Measurements from ENCODE around the gene TBX1. TPM values are rescaled to one million over a fixed set of nuclear protein-coding genes. Genes with fewer than 3 reads are reported as not detected.

TBX1 gene
- total RNA-seq, 1 donor from 2014 or later: not detected

DNA sequence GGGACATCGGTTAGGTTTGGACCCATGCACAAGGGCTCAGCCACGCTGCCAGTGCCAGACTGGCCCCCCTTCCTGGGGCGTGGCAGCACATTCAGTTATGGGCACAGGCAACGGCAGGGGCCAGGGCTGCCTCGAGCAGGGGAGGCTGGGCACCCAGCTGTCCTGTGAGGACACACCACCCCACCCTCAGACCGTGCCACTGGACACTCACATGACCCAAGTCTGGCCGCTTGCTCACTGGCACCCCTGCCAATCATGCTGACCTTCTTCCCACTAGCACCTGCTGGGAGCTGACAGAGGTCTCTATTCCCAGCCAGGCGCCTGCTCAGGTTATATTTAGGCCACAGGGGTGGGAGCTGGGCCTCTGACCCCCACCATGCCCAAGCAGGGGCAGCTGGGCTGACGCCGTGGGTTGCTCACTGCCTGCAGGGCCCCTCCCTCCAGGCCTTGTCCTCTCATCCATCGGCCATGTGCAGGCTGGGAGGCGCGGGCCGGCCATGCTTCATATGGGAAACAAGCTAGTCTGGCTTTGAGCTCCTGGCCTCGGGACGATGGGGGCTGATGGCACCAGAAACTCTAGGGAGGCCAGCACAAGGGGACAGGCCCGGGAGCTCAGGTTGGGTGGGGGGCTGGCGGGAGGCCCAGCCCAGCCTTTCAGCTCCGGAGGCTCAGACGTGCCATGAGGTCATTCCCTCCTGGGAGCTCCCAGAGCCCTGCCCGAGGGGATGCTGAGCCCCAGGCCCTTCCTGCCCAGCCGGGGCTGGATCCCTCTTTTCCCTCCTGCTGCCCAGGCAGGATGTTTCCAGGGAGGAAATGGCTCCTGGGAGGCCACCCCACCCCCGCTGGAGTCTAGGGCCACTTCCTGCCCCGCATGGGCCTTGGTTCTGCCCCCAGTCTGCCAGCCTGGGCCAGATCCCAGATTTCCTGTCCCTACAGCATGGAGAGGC is 15.2 kb upstream of the TBX1 start:
- TF ChIP-seq, protein P1, sequence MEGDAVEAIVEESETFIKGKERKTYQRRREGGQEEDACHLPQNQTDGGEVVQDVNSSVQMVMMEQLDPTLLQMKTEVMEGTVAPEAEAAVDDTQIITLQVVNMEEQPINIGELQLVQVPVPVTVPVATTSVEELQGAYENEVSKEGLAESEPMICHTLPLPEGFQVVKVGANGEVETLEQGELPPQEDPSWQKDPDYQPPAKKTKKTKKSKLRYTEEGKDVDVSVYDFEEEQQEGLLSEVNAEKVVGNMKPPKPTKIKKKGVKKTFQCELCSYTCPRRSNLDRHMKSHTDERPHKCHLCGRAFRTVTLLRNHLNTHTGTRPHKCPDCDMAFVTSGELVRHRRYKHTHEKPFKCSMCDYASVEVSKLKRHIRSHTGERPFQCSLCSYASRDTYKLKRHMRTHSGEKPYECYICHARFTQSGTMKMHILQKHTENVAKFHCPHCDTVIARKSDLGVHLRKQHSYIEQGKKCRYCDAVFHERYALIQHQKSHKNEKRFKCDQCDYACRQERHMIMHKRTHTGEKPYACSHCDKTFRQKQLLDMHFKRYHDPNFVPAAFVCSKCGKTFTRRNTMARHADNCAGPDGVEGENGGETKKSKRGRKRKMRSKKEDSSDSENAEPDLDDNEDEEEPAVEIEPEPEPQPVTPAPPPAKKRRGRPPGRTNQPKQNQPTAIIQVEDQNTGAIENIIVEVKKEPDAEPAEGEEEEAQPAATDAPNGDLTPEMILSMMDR (IDR thresholded peaks at IDR 0.05): no peak
- ATAC-seq (ENCODE audit: low read depth) (no peak), DNase-seq (no peak)
- intact Hi-C loops (cut with micrococcal nuclease): no loop called here
- Mint-ChIP-seq H3K4me1 (no peaks in the 10 kb centered on the region), H3K27ac (no peak overlapping the region), H3K4me3 (no peak overlapping the region), H3K27me3 (no peaks in the 10 kb centered on the region), H3K9me3 (no peaks in the 10 kb centered on the region), H3K36me3 (ENCODE audit: low read depth) (no peaks in the 10 kb centered on the region)
- ChIA-PET POLR2A (no interaction called here), CTCF (no interaction called here)

DNA sequence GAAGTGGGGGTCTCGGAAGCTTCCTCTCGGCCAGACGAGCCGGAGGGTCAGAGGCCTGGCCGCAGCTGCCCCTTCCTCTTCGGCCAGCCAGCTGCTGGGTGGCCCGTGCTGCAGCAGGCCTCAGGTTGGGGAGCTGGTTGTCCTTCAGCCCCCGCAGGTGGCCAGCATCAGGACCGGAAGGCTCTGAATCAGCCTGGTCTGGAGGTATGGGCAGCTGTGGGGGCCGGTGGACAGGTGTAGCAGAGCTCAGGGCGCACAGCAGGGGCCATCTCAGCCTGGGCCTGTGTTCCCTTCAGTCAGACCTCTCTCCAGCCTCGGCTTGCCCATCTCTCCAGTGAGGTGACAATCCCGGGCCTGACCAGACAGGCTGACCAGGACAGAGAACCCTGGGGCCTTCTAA is 13.9 kb upstream of the TBX1 start:
- POLR2A ChIA-PET: no interaction called here

DNA sequence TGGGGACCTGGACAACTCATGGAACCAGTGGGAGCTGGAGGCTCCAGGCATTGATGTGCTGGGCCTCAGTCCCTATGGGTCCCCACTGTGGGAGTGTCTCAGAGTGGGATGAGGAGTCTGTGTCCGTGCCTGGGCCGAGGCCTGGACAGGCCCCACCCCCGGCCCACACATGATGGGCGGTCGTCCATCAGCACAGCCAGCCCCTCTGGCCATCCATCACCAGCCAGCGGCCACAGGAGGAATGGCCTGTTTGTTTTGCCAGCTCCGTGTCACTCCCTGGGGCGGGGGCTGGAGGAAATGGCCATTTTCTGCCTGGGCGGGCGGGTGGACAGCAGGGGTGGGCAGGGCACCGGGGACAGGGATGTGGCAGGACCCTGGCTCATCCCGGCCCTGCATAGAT is 13.0 kb upstream of the TBX1 start:
- H3K4me1 Mint-ChIP-seq: no peaks in the 10 kb centered on the region
- ATAC-seq (ENCODE audit: low read depth) (no peak), DNase-seq (no peak)
- ChIA-PET POLR2A (no interaction called here), CTCF (no interaction called here)
- intact Hi-C loops (cut with micrococcal nuclease): no loop called here
- H3K27me3 Mint-ChIP-seq: peaks cover under 1% of the 10 kb centered on the region
- H3K27ac Mint-ChIP-seq: no peak overlapping the region
- TF ChIP-seq, protein P1 (IDR thresholded peaks at IDR 0.05): no peak
- no peaks in the 10 kb centered on the region for H3K9me3 Mint-ChIP-seq
- no peak overlapping the region for H3K4me3 Mint-ChIP-seq
- H3K36me3 Mint-ChIP-seq (ENCODE audit: low read depth): no peaks in the 10 kb centered on the region

More for the DNA sequence above, 13.9 kb upstream of the TBX1 start:
- TF ChIP-seq, protein P1 (IDR thresholded peaks at IDR 0.05): no peak
- ATAC-seq (ENCODE audit: low read depth) (no peak), DNase-seq (no peak)
- intact Hi-C loops (cut with micrococcal nuclease): no loop called here
- no peaks in the 10 kb centered on the region for H3K9me3 Mint-ChIP-seq
- no peaks in the 10 kb centered on the region for H3K4me1 Mint-ChIP-seq
- no peaks in the 10 kb centered on the region for H3K36me3 Mint-ChIP-seq (ENCODE audit: low read depth)
- H3K4me3 Mint-ChIP-seq: no peak overlapping the region
- no peak overlapping the region for H3K27ac Mint-ChIP-seq
- no peaks in the 10 kb centered on the region for H3K27me3 Mint-ChIP-seq
- CTCF ChIA-PET: no interaction called here

DNA sequence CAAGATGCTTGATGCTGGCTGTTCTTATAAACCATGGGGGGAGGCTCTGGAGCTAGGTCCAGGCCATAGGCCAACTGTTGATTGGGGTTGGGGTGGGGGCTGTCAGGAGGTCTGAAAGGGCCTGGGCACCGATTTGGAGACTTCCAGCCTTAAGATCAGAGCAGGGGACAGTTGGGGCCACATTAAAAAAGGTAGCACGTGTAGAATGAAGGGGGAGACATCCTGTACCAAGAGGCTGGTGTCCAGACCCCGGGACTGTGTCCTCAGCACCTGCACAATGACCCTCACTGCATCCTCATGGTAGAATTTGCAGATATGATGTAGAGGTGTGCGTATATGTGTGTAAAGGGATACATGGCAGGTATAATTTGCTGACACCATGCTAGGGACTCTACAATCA is 12.4 kb upstream of the TBX1 start:
- H3K9me3 Mint-ChIP-seq: no peaks in the 10 kb centered on the region
- no peak for ATAC-seq (ENCODE audit: low read depth)
- no peaks in the 10 kb centered on the region for H3K36me3 Mint-ChIP-seq (ENCODE audit: low read depth)
- intact Hi-C loops (cut with micrococcal nuclease): no loop called here
- H3K4me1 Mint-ChIP-seq: no peaks in the 10 kb centered on the region
- ChIA-PET CTCF (no interaction called here), POLR2A (no interaction called here)
- no peak for DNase-seq
- H3K27ac Mint-ChIP-seq: no peak overlapping the region
- TF ChIP-seq, protein P1 (IDR thresholded peaks at IDR 0.05): no peak
- H3K27me3 Mint-ChIP-seq: peaks cover 7% of the 10 kb centered on the region
- no peak overlapping the region for H3K4me3 Mint-ChIP-seq

DNA sequence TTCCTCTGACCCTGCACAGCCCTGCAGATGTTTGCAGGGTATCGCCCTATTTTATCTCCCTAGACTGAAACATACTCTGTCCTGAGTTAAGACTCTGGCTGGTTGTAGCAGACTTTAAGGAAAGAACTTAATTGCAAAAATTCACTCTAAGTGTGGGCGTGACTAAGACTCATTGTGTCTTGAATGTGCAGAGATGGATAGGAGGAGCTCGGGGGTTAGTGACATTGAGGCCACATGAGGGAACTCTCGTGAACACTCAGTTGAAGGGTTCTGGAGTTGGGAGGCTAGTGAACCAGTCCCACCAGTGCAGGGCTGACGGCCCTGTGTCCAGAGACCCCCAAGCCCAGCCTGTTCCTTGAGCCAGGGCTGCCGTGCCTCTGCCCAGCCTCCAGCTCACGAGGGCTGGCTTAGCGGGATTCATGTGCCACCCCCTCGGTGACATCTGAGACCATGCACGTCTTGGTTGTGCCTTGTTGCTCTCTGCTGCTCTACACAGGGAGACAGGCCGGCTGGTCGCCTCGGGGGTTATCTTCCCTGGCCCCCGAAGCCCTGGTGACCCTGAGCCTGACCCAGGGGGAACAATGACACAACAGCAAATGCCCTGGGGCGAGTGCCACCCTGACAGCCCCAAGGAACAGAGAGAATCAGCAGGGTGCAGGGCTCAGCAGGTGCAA is 11.4 kb upstream of the TBX1 start:
- ChIA-PET CTCF (no interaction called here), POLR2A (no interaction called here)
- intact Hi-C loops (cut with micrococcal nuclease): no loop called here
- no peaks in the 10 kb centered on the region for H3K36me3 Mint-ChIP-seq (ENCODE audit: low read depth)
- TF ChIP-seq, protein P1 (IDR thresholded peaks at IDR 0.05): no peak
- ATAC-seq (ENCODE audit: low read depth): no peak
- H3K27ac Mint-ChIP-seq: no peak overlapping the region
- H3K4me3 Mint-ChIP-seq: no peak overlapping the region
- no peak for DNase-seq
- H3K4me1 Mint-ChIP-seq: no peaks in the 10 kb centered on the region
- H3K9me3 Mint-ChIP-seq: no peaks in the 10 kb centered on the region
- H3K27me3 Mint-ChIP-seq: peaks cover 13% of the 10 kb centered on the region
